Skeletal muscle satellite cell (primary cell): Measurements from ENCODE around the gene ZNF575.
A peak's percentile ranks its signal among the peaks of the same experiment; 100 is the strongest.

Source experiments
- H3K27me3 ChIP-seq: 2 replicates; pipeline ENCODE4 v1.7.0; 2013; ENCODE audit warnings: low read length; ENCODE audit not compliant: control insufficient read depth, insufficient read depth
- H3K36me3 ChIP-seq: 2 replicates; pipeline ENCODE4 v1.7.0; 2013; ENCODE audit warnings: mild to moderate bottlenecking, control low read depth, low read length; ENCODE audit not compliant: insufficient read depth
- H3K4me1 ChIP-seq: 2 replicates; pipeline ENCODE4 v1.7.0; 2013; ENCODE audit warnings: low read length; ENCODE audit not compliant: control insufficient read depth, insufficient read depth
- H3K4me2 ChIP-seq: 2 replicates; pipeline ENCODE4 v1.7.0; 2013; ENCODE audit warnings: mild to moderate bottlenecking, low read length
- H3K4me3 ChIP-seq: 2 replicates; pipeline ENCODE4 v1.7.0; 2013; ENCODE audit warnings: low read length
- H3K9ac ChIP-seq: 2 replicates; pipeline ENCODE4 v1.7.0; 2013; ENCODE audit warnings: mild to moderate bottlenecking, low read depth, low read length, moderate library complexity
- H3K9me3 ChIP-seq: replicated peaks from 2 replicates; pipeline ENCODE4 v1.7.0; 2013; ENCODE audit warnings: mild to moderate bottlenecking, control low read depth, low read length

The ZNF575 gene

GRCh38 chr19:43499042-43499441 is 33.9 kb upstream of the ZNF575 start:
- H3K4me3 ChIP-seq: no peak overlapping the region
- H3K9me3 ChIP-seq: no peaks in the 10 kb centered on the region
- H3K4me1 ChIP-seq: peaks cover 8% of the 10 kb centered on the region
- peaks cover 13% of the 10 kb centered on the region for H3K36me3 ChIP-seq
- H3K9ac ChIP-seq: no peak overlapping the region
- H3K27me3 ChIP-seq: no peaks in the 10 kb centered on the region
- no peak overlapping the region for H3K4me2 ChIP-seq

GRCh38 chr19:43501661-43502418 is 31.1 kb upstream of the ZNF575 start:
- H3K9me3 ChIP-seq: no peaks in the 10 kb centered on the region
- H3K4me1 ChIP-seq: peaks cover 15% of the 10 kb centered on the region
- H3K9ac ChIP-seq: no peak overlapping the region
- no peak overlapping the region for H3K4me2 ChIP-seq
- peaks cover 3% of the 10 kb centered on the region for H3K36me3 ChIP-seq
- H3K4me3 ChIP-seq: no peak overlapping the region
- no peaks in the 10 kb centered on the region for H3K27me3 ChIP-seq

- no peaks in the 10 kb centered on the region for H3K9me3 ChIP-seq
- peak overlapping the region; percentile 99 for H3K4me2 ChIP-seq
- H3K9ac ChIP-seq: no peak overlapping the region
- no peaks in the 10 kb centered on the region for H3K36me3 ChIP-seq
- H3K4me3 ChIP-seq: no peak overlapping the region
- no peaks in the 10 kb centered on the region for H3K27me3 ChIP-seq
- H3K4me1 ChIP-seq: peaks cover 15% of the 10 kb centered on the region
These were observed 30.5 kb upstream of the ZNF575 start for GRCh38 chr19:43502419-43502976.

GRCh38 chr19:43503501-43504425 is 29.2 kb upstream of the ZNF575 start:
- Histone ChIP-seq H3K9me3 (no peaks in the 10 kb centered on the region), H3K36me3 (peaks cover 10% of the 10 kb centered on the region), H3K4me2 (peak overlapping the region; percentile 99), H3K4me1 (peaks cover 15% of the 10 kb centered on the region), H3K27me3 (no peaks in the 10 kb centered on the region), H3K4me3 (peak overlapping the region; percentile 89), H3K9ac (peak overlapping the region; percentile 82)

- Histone ChIP-seq H3K4me1 (peaks cover 15% of the 10 kb centered on the region), H3K27me3 (no peaks in the 10 kb centered on the region), H3K4me2 (peak within 1 kb of the TSS; percentile 99), H3K9ac (peak within 1 kb of the TSS; percentile 82), H3K4me3 (peak within 1 kb of the TSS; percentile 89), H3K9me3 (no peaks in the 10 kb centered on the region), H3K36me3 (peaks cover 13% of the 10 kb centered on the region)
These were observed 28.4 kb upstream of the ZNF575 start, which contains the start of gene PHLDB3 for GRCh38 chr19:43504426-43505185. TSS of gene PHLDB3 (minus strand) at chr19:43504746. CDS start at chr19:43504118, 628 bp downstream.

- Histone ChIP-seq H3K4me3 (no peak overlapping the region), H3K9me3 (no peaks in the 10 kb centered on the region), H3K4me1 (peaks cover 15% of the 10 kb centered on the region), H3K36me3 (peaks cover 18% of the 10 kb centered on the region), H3K27me3 (no peaks in the 10 kb centered on the region), H3K4me2 (peak overlapping the region; percentile 99), H3K9ac (no peak overlapping the region)
These were observed 27.9 kb upstream of the ZNF575 start for GRCh38 chr19:43505186-43505456.

GRCh38 chr19:43505941-43506340 is 27.0 kb upstream of the ZNF575 start:
- Histone ChIP-seq H3K4me3 (no peak overlapping the region), H3K36me3 (peaks cover 23% of the 10 kb centered on the region), H3K27me3 (no peaks in the 10 kb centered on the region), H3K4me2 (no peak overlapping the region), H3K9ac (no peak overlapping the region), H3K9me3 (no peaks in the 10 kb centered on the region), H3K4me1 (peaks cover 15% of the 10 kb centered on the region)

GRCh38 chr19:43506629-43507028 is 26.4 kb upstream of the ZNF575 start:
- peaks cover 23% of the 10 kb centered on the region for H3K36me3 ChIP-seq
- H3K27me3 ChIP-seq: no peaks in the 10 kb centered on the region
- no peak overlapping the region for H3K9ac ChIP-seq
- H3K4me2 ChIP-seq: no peak overlapping the region
- peaks cover 15% of the 10 kb centered on the region for H3K4me1 ChIP-seq
- H3K4me3 ChIP-seq: no peak overlapping the region
- H3K9me3 ChIP-seq: no peaks in the 10 kb centered on the region

- H3K36me3 ChIP-seq: peaks cover 23% of the 10 kb centered on the region
- H3K27me3 ChIP-seq: no peaks in the 10 kb centered on the region
- H3K9me3 ChIP-seq: no peaks in the 10 kb centered on the region
- H3K4me2 ChIP-seq: no peak overlapping the region
- H3K9ac ChIP-seq: no peak overlapping the region
- peaks cover 15% of the 10 kb centered on the region for H3K4me1 ChIP-seq
- H3K4me3 ChIP-seq: no peak overlapping the region
These were observed 25.1 kb upstream of the ZNF575 start for GRCh38 chr19:43507880-43508279.

- no peaks in the 10 kb centered on the region for H3K27me3 ChIP-seq
- no peaks in the 10 kb centered on the region for H3K9me3 ChIP-seq
- no peak overlapping the region for H3K9ac ChIP-seq
- H3K4me3 ChIP-seq: no peak overlapping the region
- no peak overlapping the region for H3K4me2 ChIP-seq
- peaks cover 26% of the 10 kb centered on the region for H3K36me3 ChIP-seq
- H3K4me1 ChIP-seq: no peaks in the 10 kb centered on the region
These were observed 22.3 kb upstream of the ZNF575 start for GRCh38 chr19:43510713-43511112.

- no peaks in the 10 kb centered on the region for H3K27me3 ChIP-seq
- no peak overlapping the region for H3K4me3 ChIP-seq
- H3K4me1 ChIP-seq: no peaks in the 10 kb centered on the region
- H3K36me3 ChIP-seq: peaks cover 26% of the 10 kb centered on the region
- no peak overlapping the region for H3K9ac ChIP-seq
- no peak overlapping the region for H3K4me2 ChIP-seq
- H3K9me3 ChIP-seq: no peaks in the 10 kb centered on the region
These were observed 21.7 kb upstream of the ZNF575 start for GRCh38 chr19:43511324-43511723.
